OCI-LY7 (cell line): ENCODE results near the gene HYI.

Experiments
- CTCF ChIP-seq: fragments of 200-600 bp; sonication (generic); conservative IDR thresholded peaks from 2 replicates; pipeline ENCODE4 v1.5.1; 2014; ENCODE audit warnings: mild to moderate bottlenecking, antibody characterized with exemption, low read length, moderate library complexity, mixed read lengths
- EZH2phosphoT487 ChIP-seq: fragments of 200-600 bp; sonication (generic); IDR thresholded peaks from 2 replicates; pipeline ENCODE4 v1.6.1; 2018; ENCODE audit warnings: low read depth, borderline replicate concordance, mild to moderate bottlenecking, mixed run types, antibody characterized with exemption, low read length, moderate library complexity, mixed read lengths

- TF ChIP-seq CTCF: no peak
- TF ChIP-seq EZH2phosphoT487: no peak
These were observed 28.7 kb downstream of the HYI start for GRCh38 chr1:43425045-43425444.
